Activated CD4-positive, alpha-beta T cell treated with anti-CD3 and anti-CD28 coated beads for 24 hours (primary cell): ENCODE results near the gene C6orf132.
A peak's percentile ranks its signal among the peaks of the same experiment; 100 is the strongest.

Experiments used
- DNase-seq, 2 donors: peaks; one replicate each; pipeline ENCODE4 v3.0.0-alpha.2; 2020; ENCODE audit warnings: low read depth in 2 of 2

The C6orf132 gene

GRCh38 chr6:42106112-42107023, 36.1 kb downstream of the C6orf132 start:
- no peak for DNase-seq

GRCh38 chr6:42105709-42106108, 36.7 kb downstream of the C6orf132 start:
- DNase-seq: no peak

DNA sequence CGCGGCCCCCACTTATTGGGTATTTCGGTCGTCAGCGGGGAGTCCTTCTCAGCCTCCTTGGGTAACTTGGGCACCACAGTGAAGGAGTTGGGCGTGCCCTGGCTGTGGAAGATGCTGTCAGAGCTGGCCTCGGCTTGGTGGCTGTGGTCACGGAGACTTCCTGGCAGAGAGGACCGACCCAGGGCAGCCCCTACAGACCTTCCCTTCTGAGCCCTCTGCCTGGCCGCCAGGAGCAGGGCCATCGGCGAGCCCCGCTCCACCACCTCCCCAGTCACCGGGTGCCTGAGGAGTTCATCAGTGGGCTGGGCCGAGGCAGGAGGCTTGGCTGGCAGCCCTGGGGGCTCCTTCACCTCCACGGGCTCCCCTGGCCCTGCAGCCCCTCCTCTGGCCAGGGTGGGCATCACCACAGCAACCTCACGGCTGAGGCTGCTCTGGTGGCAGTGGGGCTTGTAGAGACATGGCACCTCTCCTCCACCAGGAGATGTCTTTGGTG, 37.2 kb downstream of the C6orf132 start:
- DNase-seq: no peak

- no peak for DNase-seq
These were observed 37.7 kb downstream of the C6orf132 start for GRCh38 chr6:42104804-42105125.

GRCh38 chr6:42104095-42104803, 38.2 kb downstream of the C6orf132 start:
- DNase-seq: peak; percentile 58 to 65

GRCh38 chr6:42103753-42104094, 38.7 kb downstream of the C6orf132 start:
- DNase-seq: no peak

- no peak for DNase-seq
These were observed 39.2 kb downstream of the C6orf132 start for GRCh38 chr6:42103216-42103615.

DNA sequence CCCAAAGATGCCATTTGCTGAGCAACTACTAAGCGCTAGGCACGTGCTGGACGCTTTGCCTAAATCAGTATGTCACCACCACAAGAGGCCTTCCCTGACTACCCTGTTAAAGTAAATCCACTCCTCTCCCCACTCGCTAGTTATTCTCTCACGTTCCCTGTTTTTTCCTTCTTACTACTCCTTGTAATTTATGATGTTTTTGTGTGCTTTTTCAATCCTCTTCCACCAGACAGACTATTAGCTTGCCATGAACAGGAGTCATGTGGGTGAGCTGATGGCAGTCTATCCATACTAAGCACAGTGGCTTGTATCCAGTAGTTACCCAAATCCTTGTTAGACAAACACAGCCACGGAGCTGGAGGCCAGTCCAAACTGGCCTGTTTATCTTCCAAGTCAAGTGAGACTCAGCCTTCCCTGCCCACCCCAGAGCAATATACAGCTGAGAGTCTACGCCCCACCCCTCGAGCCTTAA, 41.2 kb downstream of the C6orf132 start:
- no peak for DNase-seq

- no peak for DNase-seq
These were observed 42.2 kb downstream of the C6orf132 start for GRCh38 chr6:42100029-42100901.

- DNase-seq: no peak
These were observed 42.9 kb downstream of the C6orf132 start for GRCh38 chr6:42099340-42100028.

GRCh38 chr6:42095776-42096541, 46.5 kb downstream of the C6orf132 start:
- no peak for DNase-seq

GRCh38 chr6:42095094-42095493, 47.3 kb downstream of the C6orf132 start:
- no peak for DNase-seq

GRCh38 chr6:42093582-42094329, 48.7 kb downstream of the C6orf132 start:
- no peak for DNase-seq

DNA sequence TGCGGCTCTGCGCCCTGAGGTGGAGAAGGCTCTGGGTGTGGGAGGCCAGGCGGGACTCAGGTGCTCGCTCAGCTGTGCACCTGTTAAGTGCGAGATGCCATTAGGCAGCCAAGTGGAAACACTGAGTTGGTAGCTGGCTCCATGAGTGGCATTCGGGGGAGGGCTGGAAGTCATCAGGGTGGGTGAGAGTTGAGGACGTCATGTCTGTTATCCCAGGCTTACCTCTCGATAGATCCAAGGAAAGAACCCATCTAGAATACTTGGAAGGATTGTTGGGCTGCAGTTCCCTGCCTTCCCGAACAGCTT, 50.7 kb downstream of the C6orf132 start:
- DNase-seq: no peak

- no peak for DNase-seq
These were observed 51.4 kb downstream of the C6orf132 start for GRCh38 chr6:42090819-42091717.

- no peak for DNase-seq
These were observed 54.3 kb downstream of the C6orf132 start for GRCh38 chr6:42088101-42088591.

DNA sequence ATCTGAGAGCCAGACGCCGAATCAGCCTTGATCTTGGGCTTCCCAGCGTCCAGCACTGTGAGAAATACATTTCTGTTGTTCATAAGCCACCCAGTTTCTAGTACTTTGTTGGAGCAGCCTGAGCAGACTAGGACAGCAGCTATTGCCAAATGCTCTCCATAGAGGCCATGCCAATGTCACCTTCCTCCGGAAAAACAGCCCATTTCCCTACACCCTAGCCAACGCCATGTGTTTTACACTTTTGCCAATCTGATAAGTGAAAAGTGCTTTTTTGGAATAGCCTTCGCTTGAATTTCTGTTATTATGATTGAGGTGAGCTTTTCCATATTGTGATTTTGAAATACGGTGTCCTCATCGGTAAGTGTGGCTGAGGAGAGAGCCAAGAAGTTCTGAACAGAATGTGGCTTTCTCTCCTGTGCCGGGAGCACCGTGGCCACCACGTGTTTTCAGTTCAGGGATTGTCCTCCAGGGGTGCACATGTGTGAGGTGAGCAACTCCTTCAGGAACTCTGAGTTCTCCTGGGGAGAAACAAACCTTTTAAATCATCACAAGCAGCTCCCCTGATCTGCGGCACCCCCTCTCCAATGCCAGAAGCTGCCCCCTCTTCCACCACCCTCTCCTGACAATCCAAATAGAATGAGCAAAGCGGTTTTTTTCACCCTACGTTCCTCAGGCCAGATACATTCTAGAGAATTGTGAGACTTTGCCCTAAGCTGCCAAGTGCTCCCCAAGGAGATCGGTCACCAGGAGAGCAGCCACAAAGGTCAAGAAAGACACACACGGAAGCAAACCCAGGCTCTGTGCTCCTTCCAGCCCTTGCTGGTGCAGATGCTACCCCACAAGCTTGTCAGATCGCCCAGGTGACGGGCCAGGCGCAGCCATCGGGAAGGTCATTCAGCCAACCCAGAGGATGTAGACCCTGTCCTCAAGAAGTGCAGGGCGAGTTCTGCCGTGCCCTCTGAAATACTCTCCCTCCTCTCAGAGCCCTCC, 56.1 kb downstream of the C6orf132 start:
- DNase-seq: no peak

GRCh38 chr6:42084889-42085288, 57.5 kb downstream of the C6orf132 start:
- no peak for DNase-seq
